Adrenal gland (tissue), 5 donors: ENCODE measurements around the gene TRIML2.

ENCODE experiments used
- POLR2A ChIP-seq, 2 donors: fragments of 450-650 bp; IDR thresholded peaks; one replicate each; pipeline ENCODE4 v1.6.1; 2017; ENCODE audit warnings: antibody characterized with exemption in 2 of 2, mild to moderate bottlenecking in 2 of 2, moderate library complexity in 1 of 2
- TF ChIP-seq, protein P1 (sequence below), 6 experiments: fragments of 450-650 bp in 4 of 6; fragments of 200-600 bp in 2 of 6; sonication (generic) in 1 of 6; IDR thresholded peaks; 1 replicate in 5 of 6; 2 replicates in 1 of 6; pipeline versions ENCODE4 v1.5.1 to v1.8.0; 2016 to 2021; ENCODE audit warnings: antibody characterized with exemption in 6 of 6, mild to moderate bottlenecking in 2 of 6, moderate library complexity in 1 of 6
- donor health status: DM: no; HTN: no; CAD: no.

DNA sequence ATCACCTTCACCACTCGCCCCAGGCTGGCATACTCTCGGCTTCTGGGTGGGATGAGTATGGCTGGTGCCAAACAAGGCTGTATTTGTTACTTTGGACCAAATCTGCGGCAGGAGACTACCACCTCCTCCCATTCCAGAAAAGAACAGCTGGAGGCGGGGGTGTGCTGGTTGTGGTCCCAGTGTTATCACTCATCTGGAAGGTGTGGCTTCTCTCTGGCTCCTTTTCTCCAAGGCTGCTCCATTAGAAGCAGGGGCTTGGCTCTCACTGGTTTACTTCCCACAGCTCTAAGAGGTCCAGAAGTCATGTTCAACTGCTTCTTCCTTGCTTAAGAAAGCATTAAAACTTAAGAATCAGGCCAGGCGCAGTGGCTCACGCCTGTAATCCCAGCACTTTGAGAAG is 2.6 kb upstream of the TRIML2 start:
- TF ChIP-seq, protein P1, sequence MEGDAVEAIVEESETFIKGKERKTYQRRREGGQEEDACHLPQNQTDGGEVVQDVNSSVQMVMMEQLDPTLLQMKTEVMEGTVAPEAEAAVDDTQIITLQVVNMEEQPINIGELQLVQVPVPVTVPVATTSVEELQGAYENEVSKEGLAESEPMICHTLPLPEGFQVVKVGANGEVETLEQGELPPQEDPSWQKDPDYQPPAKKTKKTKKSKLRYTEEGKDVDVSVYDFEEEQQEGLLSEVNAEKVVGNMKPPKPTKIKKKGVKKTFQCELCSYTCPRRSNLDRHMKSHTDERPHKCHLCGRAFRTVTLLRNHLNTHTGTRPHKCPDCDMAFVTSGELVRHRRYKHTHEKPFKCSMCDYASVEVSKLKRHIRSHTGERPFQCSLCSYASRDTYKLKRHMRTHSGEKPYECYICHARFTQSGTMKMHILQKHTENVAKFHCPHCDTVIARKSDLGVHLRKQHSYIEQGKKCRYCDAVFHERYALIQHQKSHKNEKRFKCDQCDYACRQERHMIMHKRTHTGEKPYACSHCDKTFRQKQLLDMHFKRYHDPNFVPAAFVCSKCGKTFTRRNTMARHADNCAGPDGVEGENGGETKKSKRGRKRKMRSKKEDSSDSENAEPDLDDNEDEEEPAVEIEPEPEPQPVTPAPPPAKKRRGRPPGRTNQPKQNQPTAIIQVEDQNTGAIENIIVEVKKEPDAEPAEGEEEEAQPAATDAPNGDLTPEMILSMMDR (IDR thresholded peaks at IDR 0.05) = no peak
- no peak for TF ChIP-seq POLR2A (IDR thresholded peaks at IDR 0.05)
